ENCODE data around the gene MOGAT1. TPM values are rescaled to one million over a fixed set of nuclear protein-coding genes. Genes with fewer than 3 reads are reported as not detected.
"Not testable (repeated sequence)": the region's sequence is repeated elsewhere in the genome, so short reads cannot be mapped to it uniquely, and the experiment has no call there.

MOGAT1 gene
- total RNA-seq, 1 donor, result not detected

DNA sequence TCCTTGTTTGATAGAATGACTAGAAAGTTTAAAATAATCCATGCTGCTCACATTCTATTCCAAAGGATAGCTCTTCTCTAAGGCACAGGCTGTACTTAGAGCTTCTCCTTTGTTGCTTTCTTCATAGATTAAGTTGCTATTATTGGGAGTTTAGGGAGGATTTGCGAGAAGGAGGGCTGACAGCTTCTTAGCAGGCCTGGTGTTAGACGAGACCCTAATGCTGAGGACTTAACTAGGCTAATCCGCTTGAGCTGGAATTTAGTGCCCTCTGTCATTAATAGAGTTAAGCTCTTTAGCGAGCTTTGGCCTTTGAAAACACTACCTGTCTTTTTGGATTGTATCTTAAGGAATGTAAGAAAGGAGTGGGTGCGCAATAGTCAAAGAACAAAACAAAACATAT lies 81.3 kb downstream of the MOGAT1 start:
- Histone ChIP-seq H3K4me1 (ENCODE audit: insufficient read depth, low read length) (peaks cover 22% of the 10 kb centered on the region), H3K4me2 (ENCODE audit: insufficient read depth, low read length) (peak overlapping the region; percentile 34), H4K20me1 (ENCODE audit: insufficient read depth, low read length) (no peaks in the 10 kb centered on the region), H3K27me3 (ENCODE audit: insufficient read depth, low read length) (no peaks in the 10 kb centered on the region), H3K4me3 (ENCODE audit: insufficient read depth, low read length) (no peak overlapping the region), H3K9me3 (ENCODE audit: low read depth, low read length) (no peaks in the 10 kb centered on the region), H3K27ac (ENCODE audit: low read depth, low read length) (no peak overlapping the region), H3K36me3 (ENCODE audit: insufficient read depth, low read length) (no peaks in the 10 kb centered on the region), H2AFZ (ENCODE audit: low read length) (peak overlapping the region; percentile 63), H3K79me2 (ENCODE audit: insufficient read depth, low read length) (no peaks in the 10 kb centered on the region)
- DNase-seq (ENCODE audit: insufficient read length, low spot score, missing footprints), result no peak
- TF ChIP-seq, protein P1, sequence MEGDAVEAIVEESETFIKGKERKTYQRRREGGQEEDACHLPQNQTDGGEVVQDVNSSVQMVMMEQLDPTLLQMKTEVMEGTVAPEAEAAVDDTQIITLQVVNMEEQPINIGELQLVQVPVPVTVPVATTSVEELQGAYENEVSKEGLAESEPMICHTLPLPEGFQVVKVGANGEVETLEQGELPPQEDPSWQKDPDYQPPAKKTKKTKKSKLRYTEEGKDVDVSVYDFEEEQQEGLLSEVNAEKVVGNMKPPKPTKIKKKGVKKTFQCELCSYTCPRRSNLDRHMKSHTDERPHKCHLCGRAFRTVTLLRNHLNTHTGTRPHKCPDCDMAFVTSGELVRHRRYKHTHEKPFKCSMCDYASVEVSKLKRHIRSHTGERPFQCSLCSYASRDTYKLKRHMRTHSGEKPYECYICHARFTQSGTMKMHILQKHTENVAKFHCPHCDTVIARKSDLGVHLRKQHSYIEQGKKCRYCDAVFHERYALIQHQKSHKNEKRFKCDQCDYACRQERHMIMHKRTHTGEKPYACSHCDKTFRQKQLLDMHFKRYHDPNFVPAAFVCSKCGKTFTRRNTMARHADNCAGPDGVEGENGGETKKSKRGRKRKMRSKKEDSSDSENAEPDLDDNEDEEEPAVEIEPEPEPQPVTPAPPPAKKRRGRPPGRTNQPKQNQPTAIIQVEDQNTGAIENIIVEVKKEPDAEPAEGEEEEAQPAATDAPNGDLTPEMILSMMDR (IDR thresholded peaks at IDR 0.05; ENCODE audit: extremely low read depth, low read depth, low read length), result no peak

DNA sequence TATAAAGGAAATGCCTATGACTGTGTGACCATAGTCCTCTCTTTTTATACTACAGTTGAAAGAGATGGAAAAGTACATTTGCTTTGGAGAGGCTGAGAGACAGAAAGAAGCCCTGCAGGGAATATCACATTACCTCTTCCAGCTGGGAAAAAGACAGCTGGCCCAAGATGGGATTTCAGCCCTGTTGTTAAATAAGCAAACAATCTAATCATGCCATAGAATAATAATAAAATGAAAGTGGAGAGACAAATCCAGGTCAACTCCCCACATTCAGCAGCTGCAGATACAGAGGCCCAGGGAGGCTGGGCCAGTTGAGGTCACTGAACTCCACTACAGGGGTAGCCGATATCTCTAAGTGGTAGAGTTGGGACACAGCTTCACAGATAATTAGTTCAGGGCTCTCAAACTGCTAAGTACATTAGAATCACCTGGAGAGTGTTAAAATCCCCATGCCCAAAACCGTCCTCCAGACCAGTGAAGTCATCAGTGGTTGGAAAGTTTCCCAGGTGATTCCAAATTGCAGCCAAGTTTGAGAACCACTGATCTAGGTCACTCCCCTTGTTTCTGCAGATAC lies 81.9 kb downstream of the MOGAT1 start:
- Histone ChIP-seq H3K4me1 (ENCODE audit: insufficient read depth, low read length) (peaks cover 22% of the 10 kb centered on the region), H4K20me1 (ENCODE audit: insufficient read depth, low read length) (no peaks in the 10 kb centered on the region), H3K36me3 (ENCODE audit: insufficient read depth, low read length) (no peaks in the 10 kb centered on the region), H3K9me3 (ENCODE audit: low read depth, low read length) (no peaks in the 10 kb centered on the region), H3K4me2 (ENCODE audit: insufficient read depth, low read length) (peak overlapping the region; percentile 34), H3K4me3 (ENCODE audit: insufficient read depth, low read length) (no peak overlapping the region), H3K27ac (ENCODE audit: low read depth, low read length) (no peak overlapping the region), H3K27me3 (ENCODE audit: insufficient read depth, low read length) (no peaks in the 10 kb centered on the region), H3K79me2 (ENCODE audit: insufficient read depth, low read length) (no peaks in the 10 kb centered on the region), H2AFZ (ENCODE audit: low read length) (peak overlapping the region; percentile 63)
- peak; percentile 87 for DNase-seq (ENCODE audit: insufficient read length, low spot score, missing footprints)
- TF ChIP-seq, protein P1 (IDR thresholded peaks at IDR 0.05; ENCODE audit: extremely low read depth, low read depth, low read length), result no peak

DNA sequence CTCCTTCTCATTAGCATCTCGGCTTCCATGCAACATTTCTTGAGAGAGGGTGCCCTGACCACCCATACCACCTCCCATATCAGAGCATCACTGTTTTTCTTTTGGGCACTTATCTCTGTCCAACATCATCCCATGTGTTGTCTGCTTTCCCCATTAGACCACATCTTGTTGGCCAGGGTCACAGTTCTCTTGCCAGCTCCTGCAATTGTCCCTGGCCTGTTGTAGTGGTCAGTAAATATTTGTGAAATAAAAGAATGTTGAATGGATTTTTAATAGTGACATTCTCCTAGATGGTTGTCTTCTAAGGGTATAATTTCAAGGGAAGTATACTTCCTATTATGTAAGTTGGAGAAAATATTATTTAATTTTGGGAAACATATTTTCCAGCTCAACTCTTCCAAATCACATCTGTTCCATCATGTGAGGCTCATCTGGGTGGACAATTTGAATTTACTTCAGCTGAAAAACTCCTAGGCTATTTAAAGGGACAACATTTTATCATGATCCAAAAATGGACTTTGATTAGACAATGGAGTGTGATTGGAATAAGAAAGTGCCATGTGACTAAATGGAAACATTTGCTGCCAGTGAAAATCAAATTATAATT lies 83.0 kb downstream of the MOGAT1 start:
- no peak overlapping the region for H3K27ac ChIP-seq (ENCODE audit: low read depth, low read length)
- DNase-seq (ENCODE audit: insufficient read length, low spot score, missing footprints), result no peak
- H3K4me2 ChIP-seq (ENCODE audit: insufficient read depth, low read length), result no peak overlapping the region
- no peaks in the 10 kb centered on the region for H4K20me1 ChIP-seq (ENCODE audit: insufficient read depth, low read length)
- no peaks in the 10 kb centered on the region for H3K79me2 ChIP-seq (ENCODE audit: insufficient read depth, low read length)
- H3K4me1 ChIP-seq (ENCODE audit: insufficient read depth, low read length), result peaks cover 22% of the 10 kb centered on the region
- H3K36me3 ChIP-seq (ENCODE audit: insufficient read depth, low read length), result no peaks in the 10 kb centered on the region
- TF ChIP-seq, protein P1 (IDR thresholded peaks at IDR 0.05; ENCODE audit: extremely low read depth, low read depth, low read length), result no peak
- no peaks in the 10 kb centered on the region for H3K9me3 ChIP-seq (ENCODE audit: low read depth, low read length)
- no peaks in the 10 kb centered on the region for H3K27me3 ChIP-seq (ENCODE audit: insufficient read depth, low read length)
- H2AFZ ChIP-seq (ENCODE audit: low read length), result no peak overlapping the region
- no peak overlapping the region for H3K4me3 ChIP-seq (ENCODE audit: insufficient read depth, low read length)

DNA sequence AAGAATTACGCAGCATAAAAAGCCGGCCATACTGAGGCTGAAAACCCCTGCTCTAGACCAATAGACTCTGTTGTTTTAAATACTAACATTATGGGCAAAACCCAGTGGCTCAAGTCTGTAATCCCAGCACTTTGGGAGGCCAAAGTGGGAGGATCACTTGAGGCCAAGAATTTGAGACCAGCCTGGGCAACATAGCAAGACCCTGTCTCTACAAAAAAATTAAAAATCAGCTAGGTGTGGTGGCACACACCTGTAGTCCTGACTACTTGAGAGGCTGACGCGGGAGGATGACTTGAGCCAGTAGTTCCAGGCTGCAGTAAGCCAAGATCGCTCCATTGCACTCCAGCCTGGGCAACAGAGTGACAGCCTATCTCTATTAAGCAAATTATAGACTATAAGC lies 84.1 kb downstream of the MOGAT1 start:
- H3K4me1 ChIP-seq (ENCODE audit: insufficient read depth, low read length), result peaks cover 22% of the 10 kb centered on the region
- not testable (repeated sequence) for H3K27ac ChIP-seq (ENCODE audit: low read depth, low read length); H3K79me2 ChIP-seq (ENCODE audit: insufficient read depth, low read length); H3K9me3 ChIP-seq (ENCODE audit: low read depth, low read length); H3K4me2 ChIP-seq (ENCODE audit: insufficient read depth, low read length); H3K27me3 ChIP-seq (ENCODE audit: insufficient read depth, low read length); H4K20me1 ChIP-seq (ENCODE audit: insufficient read depth, low read length); H3K36me3 ChIP-seq (ENCODE audit: insufficient read depth, low read length); H2AFZ ChIP-seq (ENCODE audit: low read length); DNase-seq (ENCODE audit: insufficient read length, low spot score, missing footprints); H3K4me3 ChIP-seq (ENCODE audit: insufficient read depth, low read length)

Data from osteoblast (primary cell).